T-helper 9 cell (primary cell): ENCODE results near the gene CAPN14.

ENCODE experiments used
- DNase-seq: peaks from one replicate; pipeline ENCODE4 v3.0.0-alpha.2; 2020

Gene CAPN14

DNA sequence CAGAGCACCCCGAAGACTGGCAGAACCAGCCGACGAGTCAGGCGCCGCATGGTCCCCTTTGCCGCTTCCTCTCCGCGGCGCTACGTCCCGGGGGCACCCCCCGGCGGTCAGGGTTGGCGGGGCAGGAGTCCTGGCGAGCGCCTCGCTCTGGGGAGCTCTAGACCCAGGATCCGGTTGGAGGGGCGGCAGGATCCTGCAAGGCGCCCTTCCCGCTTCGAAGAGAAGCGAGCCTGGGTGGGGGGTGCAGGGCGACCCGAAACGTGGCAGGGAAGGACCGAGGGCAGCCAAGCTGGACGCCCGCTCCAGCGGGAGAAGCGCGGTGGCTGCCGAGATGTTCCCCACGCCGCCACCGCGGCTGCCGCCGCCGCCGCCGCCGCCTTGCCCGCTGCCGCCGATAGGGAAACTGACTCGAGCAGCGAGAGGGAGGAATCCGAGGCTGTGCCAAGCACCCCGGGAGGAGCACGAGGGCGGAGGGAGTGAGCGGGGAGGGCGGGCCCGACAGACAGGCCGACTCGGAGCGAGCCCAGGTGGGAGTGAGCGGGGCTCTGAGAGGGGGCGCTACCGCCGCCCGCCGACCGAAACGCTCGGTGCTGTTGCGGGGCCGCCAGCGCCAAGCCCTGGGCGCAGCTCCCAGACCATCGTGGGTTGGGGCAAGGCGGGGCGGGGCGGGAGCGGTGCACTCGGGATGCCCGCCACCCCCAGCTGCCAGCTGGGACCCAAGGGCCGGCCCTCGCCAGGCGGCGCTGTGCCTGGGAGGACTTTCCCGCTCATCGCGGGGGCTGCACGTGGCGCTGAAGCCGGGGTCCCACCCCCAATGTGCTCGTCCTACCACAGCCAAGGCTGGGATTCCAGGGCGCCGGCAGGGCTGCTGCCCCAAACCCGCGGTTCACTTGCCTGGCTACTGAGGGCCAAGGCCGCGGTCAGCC, 79.0 kb downstream of the CAPN14 start, which contains the start of gene GALNT14:
Gene GALNT14 (minus strand): TSS at position 404 of the 926 bp plus-strand sequence. CDS start 354 bp downstream, at position 50.
- no peak for DNase-seq

DNA sequence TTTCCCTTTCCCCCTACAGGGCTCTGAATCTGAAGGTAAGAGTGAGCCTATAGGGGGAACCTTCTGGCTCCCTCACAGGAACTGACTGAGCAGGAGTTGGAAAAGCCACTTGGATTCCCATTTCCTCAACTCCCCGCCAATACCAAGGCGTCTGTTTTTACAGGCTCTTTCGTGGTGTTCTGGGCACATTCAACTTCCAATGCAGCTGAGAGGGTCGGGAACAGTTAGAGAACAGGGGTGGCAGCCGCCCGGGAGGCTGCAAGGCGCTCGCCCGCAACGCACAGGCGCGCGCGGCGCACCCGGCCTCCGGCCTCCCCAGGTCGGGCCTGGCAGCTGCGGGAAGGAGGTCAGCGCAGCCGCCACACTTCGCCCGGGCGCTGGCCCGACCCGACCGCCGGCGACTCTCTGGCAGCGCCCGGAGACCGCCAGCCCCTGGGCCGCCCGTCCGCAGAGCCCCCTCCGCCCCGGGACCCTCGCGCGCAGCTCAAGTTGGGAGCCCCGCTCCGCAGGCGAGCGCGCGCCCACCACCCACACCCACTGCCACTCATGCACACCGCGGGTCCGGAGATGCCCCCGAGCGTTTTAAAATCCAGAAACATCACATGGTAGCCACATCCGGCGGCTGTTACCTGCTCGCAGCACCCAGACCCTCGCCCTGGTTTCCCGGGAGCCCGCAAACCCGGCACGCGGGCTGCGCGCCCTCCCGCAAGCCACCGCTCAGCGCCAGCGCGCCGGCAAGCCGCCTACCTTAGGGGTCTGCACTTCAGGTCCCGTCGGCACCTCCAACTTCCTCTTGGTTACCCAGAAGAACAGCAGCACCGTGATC, 79.9 kb downstream of the CAPN14 start:
- DNase-seq: no peak

DNA sequence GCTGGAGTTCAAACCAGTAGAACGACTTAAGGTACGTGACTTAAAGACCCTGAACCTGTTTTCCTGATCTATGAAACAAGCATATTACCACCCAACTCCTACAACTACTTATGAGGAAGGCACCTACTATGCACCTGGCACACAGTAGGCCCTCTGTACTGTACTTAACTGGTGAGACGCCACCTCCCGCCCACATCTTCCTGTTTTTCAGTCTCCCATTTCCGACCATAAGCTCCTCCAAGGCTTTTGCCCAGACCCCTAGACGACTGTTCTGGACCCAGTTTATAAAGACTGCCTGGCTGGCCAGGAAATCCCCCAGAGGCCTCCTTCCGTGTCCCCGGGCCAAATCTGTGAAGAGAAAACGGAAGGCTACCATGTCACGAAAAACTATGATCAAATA, 80.6 kb downstream of the CAPN14 start:
- DNase-seq: no peak

DNA sequence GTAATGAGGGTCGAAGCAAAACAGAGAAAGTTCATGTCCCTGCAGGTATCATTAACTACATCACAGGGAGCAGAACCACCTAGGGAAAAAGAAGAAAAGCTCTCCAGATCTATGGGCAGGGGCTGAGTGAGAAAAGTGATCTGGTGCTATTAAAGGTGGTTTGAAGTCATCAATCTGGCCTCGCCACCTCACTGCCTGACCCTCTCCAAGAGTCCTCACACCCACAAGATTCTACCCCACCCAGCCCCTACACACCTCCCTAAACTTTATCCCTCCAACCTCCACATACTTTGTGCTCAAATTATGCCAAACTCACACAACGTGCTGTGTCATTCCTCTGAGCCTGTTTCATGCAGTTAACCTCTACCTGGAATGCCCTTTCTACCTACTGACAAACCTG, 81.3 kb downstream of the CAPN14 start:
- no peak for DNase-seq

DNA sequence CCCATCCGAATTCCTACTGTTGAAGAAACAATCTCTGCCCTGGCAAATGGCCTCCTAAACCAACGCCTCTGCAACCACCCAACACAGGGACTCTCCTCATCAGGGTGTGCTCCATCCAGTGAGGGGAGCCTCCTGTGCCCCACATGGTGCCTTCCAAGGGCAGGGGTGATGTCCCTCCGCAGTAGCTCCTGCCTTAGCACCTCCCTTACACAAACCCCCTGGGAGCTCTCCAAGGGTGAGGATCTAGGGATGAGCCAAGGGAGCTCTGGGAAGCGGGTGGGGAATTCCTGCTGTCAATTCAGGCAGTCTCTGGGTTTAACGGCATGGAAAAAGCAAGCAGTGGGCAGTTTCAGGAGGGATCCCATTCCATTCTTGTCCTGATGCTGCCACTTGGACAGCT, 82.8 kb downstream of the CAPN14 start:
- DNase-seq: no peak

DNA sequence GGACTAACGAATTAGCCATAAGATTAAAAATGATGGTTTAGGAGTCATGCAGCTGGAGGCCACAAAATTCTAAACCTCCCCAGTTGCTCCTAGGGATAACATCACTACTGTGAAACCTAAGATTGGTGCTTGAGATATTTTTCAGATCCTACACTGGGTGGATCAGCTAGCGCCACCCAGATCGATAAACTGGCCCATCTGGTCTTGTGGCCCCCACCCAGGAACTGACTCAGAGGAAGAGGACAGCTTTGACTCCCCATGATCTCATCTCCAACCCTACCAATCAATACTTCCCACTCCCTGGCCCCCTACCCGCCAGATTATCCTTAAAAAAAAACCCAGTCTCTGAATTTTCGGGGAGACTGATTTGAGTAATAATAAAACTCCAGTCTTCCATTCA, 84.5 kb downstream of the CAPN14 start:
- no peak for DNase-seq

DNA sequence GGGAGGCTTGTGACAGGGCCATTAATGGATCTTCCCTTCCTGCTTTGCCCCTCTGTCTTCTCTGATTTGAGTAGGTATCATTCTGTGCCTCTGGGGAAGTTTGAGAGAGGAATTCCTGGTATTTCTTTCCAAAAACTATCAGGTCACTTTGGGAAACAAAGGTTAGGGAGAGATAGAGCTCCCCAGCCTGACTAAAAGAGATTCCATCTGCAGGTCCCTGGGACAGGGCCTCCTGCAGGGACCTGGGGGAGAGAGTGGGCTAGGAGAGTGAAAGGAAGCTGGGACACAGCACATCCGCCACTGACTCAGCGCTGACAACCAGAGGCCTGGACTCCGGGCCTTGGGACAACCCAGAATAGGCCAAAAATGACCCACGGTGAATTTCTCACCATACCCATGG, 85.4 kb downstream of the CAPN14 start:
- no peak for DNase-seq

DNA sequence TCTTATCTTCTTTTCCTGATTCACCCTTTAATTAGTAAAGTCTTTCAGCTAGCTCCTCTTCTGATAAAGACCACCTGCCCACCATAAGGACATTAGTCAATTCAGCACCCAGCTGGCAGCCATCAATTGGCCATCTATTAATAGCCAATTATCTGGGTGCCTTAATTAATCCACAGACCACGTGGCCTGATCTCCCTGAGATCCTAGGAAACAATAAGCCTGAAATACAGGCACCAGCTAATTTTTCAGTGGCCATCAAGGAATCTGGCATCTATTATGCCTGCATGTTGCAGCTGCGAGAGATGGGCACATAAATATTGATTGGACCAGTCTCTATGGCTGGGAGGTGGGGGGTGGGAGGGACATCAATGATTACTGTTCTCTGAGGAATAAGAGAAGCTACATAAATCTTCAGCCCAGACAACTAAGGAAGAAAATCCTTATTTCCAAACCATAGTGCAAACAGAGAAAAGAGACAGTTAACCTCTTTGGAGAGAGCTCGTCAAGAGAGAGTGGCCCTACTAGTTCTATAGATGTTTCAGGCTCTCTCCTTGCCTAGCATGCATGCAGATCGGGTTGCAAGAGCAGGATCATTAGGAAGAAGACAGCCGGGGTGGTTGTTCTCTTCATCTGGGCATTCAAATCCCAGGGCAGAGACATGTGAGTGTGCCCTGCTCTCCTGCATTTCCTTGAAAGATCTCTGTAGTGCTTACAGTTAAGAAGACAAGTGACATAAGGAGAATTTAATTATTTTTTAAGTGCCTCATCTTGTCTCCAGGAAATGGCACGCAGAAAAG, 87.7 kb downstream of the CAPN14 start:
- DNase-seq: no peak

DNA sequence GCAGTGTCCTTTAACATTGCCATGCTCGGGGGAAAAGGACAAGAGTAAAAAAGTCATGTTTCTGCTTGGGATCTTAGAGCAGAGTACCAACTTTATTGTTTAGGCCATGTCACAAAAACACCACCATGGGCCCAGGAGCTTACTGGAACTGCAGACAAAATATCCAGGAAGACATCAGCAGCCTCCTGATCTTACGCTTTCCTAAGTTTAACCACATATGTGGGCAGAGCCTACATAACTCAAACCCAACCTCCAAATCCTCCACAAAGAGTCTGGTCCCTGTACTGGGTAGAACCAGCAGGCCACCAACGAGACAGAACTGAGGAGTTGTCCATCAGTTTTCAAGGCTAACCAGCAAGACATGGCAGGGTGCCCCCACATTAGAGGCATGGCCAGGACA, 89.4 kb downstream of the CAPN14 start:
- no peak for DNase-seq

DNA sequence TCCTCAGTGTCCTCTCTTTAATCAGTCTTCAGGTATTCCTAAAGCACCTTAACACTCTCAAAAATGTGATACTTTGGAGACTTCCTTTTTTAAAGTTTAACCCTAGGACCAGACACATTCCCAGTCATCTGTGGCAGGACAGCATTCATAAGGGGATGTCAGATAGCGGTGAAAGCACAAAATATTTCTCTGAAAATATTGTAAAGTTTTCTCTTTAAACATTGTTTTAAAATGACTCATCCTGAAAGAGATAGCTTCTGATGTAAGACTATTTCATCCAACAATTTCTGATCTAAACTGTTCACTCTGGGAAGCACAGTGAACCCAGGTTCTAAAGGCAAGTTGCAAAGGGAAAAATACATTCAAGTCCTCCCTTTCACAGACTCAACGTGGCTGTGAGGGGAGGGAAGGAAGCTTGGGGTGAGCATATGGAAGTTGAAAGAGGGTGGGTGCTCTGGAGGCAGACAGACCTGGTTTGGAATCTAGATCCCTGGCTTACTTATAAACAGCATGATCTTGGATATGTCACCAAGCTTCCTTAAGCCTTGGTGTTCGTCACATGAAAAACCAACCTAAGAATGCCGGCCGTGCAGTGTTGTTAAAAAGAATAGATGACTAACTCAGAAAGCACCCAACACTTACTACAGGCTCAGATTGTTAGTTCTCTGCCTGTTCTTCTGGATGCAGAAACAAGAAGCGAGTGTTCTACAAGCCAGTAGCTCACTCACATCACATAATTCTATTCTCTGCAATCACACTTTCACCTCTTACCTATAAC, 91.2 kb downstream of the CAPN14 start:
- DNase-seq: no peak

DNA sequence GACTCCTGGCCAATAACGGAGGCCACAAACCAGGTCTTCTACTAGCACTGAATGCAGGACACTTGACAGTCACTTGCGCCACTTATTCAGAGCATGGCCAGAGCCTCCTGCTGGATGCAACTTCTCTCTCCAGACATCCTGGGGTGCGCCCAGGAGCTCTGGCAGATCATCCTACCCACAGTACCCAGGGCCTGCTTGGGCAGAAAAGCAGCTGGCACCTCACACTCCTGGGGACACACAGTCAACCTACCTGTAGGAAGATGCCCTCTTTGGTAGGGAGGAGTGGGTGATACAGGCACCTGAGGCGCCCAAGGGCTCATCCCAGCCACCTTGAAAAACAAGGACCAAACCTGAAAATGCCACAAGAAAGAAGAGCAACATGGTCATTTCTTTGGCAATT, 92.4 kb downstream of the CAPN14 start:
- DNase-seq: no peak
